Stromal cell of bone marrow (primary cell): ENCODE data around the gene HS6ST3.
"Not testable (repeated sequence)": the region's sequence is repeated elsewhere in the genome, so short reads cannot be mapped to it uniquely, and the experiment has no call there.

Source experiments
- DNase-seq: peaks from one replicate; pipeline ENCODE4 v3.0.0-alpha.2; 2012; ENCODE audit warnings: low read depth

HS6ST3 gene

DNA sequence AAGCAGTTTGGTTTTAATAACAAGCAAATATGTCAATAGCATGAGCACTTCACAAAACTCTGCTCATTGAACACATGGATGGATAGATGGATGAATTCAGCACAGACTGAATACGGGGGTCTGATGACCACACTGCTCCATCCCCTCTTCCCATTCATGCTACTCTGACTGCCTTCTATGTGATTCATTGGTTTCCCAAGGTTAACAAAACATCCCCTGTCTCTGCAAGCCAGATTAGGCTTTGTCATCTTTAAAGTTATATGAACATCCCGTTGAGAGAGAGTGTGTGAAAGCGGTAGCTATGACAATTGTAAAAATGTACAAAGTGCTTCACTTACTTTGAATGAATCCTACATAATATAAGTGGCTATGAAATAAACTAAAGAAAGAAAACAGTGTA is 651.9 kb downstream of the HS6ST3 start:
- DNase-seq = no peak

DNA sequence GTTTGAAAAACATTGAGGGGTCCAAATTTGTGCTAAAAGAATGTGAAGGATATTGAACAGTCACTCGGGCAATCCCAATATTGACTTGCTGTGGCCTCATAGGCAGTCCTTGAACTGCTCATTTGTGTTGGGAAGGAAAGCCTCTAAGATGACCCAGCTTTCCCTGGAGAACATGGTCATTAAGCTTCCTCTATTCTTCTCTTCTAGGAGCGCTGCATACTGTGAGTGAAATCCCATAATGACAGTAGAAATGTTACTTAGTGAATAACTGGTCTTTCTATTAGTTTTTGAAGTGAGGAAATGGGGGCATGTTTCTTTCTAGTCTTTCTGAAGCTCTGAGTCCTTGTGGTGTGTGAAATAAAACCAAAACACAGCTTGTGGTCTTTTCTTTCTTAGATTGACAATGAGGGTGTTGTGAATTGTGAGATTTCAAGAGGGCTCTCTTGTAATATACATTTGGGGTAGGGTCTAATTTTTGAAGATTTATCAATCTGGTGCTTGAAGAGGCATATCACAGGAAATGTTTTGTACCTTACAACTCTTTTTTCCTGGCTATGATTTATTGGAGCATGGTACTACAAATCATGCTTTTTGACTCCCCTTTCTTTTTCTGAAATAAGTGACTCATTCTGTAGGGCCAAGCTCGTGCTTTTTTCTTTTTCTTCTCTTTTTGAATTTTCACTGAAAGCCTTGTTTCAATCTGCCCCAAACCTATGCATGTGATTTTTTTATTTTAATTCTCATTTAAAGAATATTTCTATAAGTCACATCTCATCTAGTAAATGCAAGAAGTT is 653.6 kb downstream of the HS6ST3 start:
- DNase-seq = no peak

DNA sequence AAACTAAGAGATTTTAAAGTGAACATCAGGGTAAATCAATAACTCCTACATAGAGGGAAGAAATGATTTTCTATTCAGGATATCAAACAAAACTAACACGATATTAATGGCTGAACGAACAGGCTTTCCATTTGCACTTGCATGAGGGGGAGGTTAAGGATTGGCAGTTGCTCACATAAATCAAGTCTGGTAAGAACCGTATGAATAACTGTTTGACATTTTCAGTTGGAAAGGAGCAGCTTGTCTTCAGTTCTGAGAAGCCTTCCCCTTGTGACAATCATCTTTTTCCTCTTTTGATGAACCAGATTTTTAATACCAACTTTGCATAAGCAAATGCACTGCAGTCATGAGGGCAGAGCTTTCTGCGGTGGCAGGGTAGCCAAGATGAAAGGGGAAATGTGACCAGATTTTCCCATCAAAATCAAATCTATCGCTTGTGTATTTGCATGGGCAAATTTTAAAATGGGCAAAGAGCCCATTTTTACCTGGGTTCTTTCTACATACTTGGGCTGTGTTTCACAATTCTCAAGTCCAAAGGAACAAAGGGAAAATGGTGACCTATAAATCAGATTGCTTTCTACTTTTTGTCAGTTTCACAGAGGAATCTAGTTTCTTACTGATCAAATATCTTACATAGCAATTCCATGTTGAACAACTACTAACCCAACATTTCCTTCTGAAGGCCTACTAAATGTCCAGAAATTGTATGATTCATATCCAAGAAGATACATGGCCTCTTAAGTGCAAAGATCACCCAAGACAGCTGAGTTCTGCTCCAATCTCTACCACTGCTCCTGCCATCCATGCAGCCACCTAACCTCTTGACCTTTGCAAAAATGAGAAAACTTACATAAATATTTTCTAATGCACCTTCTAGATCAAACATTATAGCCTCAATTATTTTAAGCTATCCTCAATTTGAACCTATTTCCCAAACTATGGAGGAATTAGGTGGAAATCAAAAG is 654.7 kb downstream of the HS6ST3 start:
- DNase-seq = no peak

DNA sequence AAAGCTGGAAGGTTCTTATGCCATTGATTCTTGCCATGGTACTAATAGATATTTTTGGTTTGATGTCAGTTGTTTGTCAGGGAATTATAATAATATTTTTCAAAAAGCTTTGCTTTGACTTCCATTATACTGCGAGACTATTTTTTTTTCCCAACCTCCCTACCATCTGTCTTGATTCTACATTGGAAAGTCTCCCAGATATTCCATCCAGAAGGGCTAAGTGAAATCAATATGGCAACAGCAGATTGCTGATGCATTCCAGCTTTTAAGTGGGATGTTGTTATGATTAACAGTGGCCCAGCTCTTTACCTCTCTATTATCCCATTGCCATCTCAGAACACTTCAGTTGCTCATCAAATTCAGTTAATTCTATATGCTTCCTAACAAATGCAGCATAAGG is 657.0 kb downstream of the HS6ST3 start:
- no peak for DNase-seq

DNA sequence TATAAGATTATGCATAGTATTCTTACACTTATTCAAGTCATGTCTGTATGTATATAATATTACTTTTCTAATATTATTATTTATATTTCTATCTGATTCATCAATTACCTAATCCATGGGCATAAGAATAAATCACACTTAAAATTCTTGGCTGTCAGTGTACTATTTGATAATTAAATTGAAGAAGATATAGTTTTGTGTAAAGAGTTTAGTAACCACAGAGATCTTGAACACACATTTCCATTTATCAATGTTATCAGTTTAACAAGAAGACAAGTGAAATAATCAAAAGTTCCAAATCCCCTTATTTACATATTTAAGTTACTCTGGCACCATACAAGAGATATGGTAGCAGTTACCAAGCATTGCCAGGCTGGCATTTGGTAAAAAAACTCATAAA is 659.9 kb downstream of the HS6ST3 start:
- no peak for DNase-seq

DNA sequence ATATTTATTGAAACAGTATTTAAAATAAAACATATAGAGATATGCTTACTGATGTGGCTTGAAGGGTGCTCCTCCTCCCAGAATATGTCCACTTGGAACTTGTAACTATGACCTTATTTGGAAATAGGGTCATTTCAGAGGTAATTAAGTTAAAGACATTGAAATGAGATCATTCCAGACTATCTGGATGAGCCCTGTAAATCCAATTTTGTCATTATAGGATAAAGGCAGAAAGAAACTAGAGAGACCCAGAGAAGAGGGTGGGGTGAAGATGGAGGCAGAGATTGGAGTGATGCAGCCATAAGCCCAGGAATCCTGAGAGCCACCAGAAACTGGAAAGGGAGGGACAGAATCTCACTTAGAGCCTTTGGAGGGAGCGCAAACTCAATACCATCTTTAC is 661.2 kb downstream of the HS6ST3 start:
- no peak for DNase-seq

DNA sequence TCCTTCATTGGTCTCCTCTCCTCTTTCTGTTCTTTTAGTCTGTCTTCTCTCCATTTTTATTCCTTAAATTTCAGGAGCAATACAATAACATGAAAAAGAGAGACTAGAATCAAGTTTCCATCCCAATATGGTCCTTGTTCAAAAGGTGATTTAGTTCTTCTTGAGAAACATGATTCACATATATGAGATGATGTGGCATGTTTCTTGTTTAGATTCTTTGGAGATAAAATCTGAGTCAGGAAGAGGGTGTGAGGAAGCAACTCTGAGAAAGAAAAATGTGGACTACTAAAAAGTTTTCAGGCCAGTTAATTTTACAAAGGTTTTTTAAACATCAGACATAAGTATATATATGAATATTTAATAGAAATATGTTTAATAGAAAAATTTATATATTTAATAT is 673.0 kb downstream of the HS6ST3 start:
- DNase-seq = no peak

DNA sequence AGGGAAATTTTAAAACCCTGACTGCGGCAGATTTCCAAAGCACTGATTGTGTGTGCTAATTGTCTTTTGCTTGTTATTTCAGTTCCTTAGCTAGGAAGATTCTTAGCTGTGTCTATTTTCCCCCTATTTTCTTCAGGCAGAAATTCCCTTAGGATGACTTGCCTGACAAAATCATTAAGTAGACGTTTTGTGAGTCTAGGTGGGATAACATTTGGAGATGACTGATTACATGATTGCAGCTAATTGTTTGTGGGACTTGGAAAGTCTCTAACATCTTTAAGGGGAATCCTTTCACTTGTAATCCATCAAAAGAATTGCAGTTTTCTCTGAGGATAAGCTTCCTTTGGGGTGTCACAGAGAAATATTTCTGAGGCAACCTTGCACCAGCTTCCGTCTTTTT is 676.4 kb downstream of the HS6ST3 start:
- DNase-seq = no peak

DNA sequence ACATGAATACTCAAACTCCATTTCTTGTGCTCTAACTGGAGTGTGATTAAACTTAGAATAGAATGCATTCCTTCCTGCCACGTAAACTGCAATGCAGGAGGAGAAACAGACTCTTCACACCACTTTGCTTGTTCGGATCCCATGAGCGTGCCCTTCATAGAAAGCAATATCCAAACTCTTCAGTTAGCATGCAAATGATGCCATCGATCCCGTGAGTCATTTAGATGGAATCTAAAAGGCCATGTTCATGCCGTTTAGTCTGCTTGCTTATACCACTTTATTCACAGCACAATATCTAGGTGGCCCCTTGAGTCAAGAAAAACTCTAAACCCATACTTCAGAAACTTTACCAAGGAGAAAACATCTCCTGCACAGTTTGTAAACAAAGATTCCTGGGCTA is 678.6 kb downstream of the HS6ST3 start:
- DNase-seq = no peak

DNA sequence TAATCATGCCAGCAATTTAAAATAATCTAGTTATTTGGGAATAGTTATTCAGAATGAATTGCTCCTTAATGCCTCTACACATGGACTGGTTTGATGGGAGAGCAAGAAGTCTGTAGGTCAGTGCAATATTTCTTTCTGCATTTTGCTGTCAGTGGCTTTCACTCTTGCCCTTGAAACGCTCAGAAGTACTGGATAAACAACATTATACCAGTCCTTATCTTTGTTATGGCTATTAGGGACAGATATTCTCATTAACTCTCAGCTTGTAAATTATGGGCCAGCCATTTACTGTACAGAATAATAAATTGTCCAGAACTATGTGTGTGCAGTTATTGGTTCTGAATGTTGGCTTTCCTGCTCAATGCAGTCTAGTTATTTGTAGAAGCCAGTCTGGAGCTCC is 680.0 kb downstream of the HS6ST3 start:
- DNase-seq = no peak

DNA sequence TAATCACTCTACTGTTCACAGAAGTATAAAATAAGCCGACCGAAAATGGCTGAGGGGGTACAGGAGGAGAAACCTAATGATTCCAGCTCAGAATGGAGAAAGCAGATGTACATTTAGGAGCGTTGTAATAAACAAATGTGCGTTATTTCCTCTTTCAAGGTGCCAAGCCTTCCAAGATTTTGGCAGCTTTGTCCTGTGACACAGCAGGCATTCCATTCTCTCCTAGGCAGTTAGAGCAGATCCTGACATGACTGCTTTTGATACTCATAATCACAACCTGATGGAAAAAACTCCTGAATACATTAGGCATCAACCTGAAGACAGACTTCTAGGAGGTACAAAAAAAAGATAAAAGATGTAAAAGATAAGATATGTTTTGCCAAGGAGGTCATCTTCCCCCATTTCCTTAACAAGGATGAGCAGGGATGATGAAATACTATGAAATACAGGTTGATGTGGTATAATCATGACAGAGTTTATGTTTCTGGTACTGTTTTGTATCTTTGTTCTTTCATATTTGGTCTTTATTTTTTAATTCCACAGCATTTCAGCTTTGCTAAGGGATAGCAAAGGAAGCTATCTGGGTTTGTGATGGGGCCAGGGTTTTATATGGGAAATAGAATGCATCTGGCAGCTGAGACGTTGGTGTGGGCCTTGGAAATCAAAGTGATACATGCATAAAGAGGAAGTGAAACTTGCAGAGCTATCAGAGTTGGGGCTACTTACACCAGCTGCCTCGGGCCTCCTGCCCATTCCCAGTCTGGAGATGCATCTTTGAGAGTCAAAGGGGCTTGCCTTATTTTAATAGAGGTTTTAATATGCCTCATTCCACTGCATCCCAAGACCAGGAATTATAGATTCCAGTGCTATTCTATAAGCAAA is 681.8 kb downstream of the HS6ST3 start:
- DNase-seq = no peak

DNA sequence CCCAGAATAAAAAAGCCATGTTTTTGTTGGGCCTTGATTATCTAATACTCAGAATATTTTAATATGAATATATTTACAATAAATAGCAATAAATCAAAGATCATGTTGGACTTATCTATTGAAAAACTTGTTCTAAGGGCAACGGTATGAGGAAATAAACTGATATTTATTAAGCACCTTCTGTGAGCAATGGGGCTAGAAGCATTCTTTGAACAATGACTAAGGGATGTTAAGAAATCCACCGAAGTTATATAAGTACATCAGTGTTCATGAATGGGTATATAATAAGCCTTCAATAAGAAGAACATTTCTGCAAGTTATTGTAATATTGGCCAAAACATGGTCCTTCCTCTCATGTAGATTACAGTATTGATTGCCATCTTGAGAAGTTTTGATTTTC is 682.5 kb downstream of the HS6ST3 start:
- no peak for DNase-seq

DNA sequence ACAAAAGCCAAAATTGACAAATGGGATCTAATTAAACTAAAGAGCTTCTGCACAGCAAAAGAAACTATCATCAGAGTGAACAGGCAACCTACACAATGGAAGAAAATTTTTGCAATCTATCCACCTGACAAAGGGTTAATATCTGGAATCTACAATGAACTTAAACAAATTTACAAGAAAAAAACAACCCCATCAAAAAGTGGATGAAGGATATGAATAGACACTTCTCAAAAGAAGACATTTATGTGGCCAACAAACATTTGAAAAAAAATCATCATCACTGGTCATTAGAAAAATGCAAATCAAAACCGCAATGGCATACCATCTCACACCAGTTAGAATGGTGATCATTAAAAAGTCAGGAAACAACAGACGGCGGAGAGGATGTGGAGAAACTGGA is 688.4 kb downstream of the HS6ST3 start:
- not testable (repeated sequence) for DNase-seq

DNA sequence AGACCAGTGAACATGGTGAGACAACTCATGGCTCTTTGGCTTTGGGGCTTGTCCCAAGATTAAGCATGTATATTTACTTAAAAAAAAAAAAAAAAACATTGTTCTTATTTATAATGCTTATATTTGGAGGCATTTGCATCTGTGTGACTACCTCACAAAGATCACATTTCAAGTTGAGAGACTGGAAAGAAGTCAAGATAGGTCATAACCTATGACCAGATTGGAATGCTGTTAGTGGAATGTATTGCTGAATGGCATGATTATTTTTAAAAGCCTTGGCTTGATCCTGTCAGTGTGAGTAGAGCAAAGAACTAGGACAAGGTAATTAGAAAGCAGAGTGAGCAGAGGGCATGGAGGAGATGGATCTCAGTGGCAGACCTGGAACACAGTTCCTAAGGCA is 689.8 kb downstream of the HS6ST3 start:
- no peak for DNase-seq

DNA sequence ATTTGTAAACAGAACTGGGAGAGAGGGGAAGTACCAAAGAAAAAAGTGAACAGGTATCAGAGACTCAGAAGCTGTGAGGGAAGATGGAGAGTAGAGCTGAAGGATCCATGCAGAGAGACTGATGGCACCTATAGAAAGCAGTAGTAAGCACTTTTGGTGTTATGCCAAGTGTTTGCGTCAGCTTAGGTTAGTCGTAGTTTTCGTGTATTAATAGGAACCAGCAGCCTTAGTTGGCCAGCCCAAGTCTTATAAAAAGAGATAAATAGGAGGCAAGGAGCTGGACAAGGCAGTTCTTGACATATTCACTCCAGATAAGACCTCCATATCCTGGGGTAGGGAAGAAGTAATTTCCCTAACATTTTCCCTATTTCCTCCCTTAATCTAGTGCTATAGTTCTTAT is 690.2 kb downstream of the HS6ST3 start:
- no peak for DNase-seq

DNA sequence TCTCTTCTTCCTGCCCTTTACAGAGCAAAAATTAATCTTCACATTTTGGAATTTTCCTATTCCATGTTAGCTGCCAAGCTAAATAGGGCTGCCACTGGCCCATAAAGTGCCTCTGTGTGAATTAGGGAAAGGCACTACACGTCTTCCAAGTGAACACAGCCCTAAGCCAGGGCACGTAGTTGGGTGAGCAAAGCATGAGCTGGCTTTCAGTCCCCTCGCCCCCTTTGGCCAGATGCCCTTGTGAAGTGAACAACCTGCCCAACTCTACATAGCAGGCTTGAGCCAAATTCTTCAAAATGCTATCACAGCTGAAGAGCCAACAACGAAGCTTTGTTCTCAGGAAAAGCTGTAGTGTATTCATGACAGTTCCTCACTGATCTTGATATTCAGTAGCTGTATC is 691.2 kb downstream of the HS6ST3 start:
- DNase-seq = no peak

DNA sequence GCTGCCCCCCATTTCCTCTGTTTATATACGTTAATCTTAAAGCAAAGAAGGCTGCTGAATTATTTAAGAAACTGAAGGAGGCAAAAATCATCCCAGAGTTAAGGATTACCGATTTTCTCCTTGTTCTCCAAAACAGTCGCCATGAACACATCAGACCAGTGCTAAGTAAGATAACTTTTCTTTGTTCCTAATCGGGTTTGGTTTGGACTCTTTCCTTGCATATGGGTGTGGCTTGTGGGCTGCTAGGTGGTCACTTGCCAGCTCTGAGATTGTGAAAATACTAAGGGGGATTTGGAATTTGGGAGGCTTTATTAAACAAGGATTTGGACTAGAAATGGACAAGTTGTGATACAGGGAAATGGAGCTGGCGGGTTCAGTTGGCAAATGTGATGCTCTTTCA is 692.3 kb downstream of the HS6ST3 start:
- DNase-seq = no peak

DNA sequence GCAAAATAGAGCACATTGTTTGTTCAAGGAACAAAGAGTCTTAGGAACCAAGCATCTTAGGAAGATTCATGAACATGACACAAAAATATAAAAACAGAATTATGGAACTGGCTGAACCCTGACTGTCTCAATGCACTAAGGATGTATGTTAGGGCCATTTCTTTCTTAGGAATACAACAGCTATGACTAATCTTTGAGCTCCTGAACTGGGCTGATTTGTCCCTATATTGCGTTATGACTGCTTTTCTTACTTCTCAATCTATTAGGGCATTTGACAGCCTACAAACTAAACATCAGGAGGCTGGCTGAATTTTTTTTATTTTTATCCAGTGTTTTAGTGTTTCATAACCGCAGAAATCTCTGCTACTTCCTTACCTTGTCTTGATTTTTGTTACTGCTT is 693.1 kb downstream of the HS6ST3 start:
- DNase-seq = no peak

DNA sequence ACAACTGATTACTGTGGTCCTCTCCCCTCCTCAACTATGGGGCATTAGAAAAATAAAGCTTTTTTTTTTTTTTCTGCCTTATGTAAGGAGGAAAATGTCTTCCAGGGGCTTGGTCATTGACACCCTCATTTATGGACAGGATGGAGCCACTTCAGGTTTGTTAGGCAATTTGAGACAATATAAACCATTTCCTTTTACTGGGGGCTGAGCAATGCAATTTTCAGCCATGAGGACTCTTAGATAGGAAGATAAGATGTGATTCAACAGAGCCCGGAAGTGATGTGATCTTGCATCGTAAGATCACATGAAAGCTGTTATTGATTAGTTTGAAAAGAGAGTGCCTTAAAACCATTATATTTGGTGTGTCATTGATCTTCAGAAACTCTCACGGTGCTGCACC is 693.6 kb downstream of the HS6ST3 start:
- no peak for DNase-seq

DNA sequence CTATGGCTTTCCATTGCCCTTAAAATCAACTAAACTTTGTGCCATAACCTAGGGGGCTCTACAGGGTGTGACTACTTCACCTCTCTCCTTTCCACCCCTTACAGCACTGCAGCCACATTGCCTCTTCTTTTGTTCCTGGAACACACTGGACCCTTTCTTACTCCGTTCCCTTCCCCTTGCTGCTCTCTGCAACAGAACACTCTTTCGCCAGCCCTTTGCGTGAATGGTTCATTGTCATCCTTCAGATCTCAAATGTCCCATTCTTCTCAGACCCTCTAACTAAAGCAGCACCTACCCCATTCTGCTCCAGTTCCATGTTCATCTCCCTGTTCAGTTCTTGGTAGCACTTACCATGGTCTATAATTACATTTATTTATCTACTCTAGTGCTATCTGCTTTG is 696.1 kb downstream of the HS6ST3 start:
- DNase-seq = no peak

DNA sequence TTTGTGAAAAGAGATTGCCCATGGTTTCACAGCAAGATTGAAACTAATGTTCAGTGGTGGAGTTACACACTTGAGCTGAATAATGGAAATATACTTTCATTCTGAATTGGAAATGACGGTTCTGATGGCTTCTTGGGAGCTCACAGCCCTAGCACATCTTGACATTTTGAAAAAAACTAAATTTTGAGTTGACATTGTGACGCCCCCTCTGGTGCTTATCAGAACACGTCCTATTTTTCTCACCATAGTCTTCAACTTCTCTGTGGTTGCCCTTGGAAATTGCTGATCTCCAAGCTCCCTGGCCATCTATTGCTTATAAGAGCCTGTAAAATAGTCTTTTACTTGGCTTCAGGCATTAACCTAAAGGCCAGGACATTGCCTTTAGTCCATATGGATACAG is 702.3 kb downstream of the HS6ST3 start:
- no peak for DNase-seq

DNA sequence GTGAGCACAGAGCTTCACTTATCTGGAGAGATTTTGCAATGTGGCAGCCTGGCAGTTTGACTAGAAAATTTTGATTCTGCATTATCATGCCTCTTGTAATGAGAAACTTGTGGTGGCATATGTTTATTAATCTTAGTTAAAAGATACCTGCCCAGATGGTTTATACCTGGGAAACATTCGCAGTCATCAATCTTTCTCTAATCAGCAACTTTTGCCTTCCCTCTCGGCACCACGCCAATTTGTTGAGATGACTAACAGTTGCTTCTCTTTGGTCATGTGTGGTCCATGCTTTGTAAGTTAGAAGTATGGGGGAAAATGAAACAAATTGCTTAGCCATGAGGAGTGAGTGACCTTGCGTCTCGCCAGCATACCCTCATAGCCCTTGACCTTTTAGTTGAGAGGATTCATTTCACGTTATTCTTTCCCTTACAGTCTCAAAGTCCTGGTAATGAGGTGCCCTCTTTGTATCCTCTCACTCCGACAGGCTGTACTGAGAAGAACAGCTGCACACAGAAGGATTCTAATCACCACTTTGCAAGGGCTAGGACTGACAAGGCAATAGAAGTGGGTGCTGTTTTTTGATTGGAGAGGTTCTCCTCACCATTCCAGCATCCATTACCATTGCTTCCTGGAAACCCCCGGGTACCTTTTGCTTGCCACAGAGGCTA is 703.0 kb downstream of the HS6ST3 start:
- DNase-seq = no peak
